PC-9 (cell line): ENCODE measurements around the gene MRPL12. TPM values are rescaled to one million over a fixed set of nuclear protein-coding genes. Genes with fewer than 3 reads are reported as not detected.

Experiments
- BruUV-seq: library from RNA; stranded (reverse); fragments of 400-500 nt; replicated peaks from 2 replicates; lab custom pipeline; 2021; lab: Mats Ljungman, UMichigan
- CTCF ChIA-PET: fragments of 300-600 bp; sonication (Branson Sonifier 250); formaldehyde crosslinking; loops from one replicate; lab custom pipeline; 2022; ENCODE audit warnings: antibody characterized with exemption; lab: Charles Lee
- POLR2A ChIA-PET: fragments of 300-600 bp; sonication (Branson Sonifier 250); formaldehyde crosslinking; loops from one replicate; lab custom pipeline; 2022; ENCODE audit warnings: antibody characterized with exemption; ENCODE audit not compliant: unreplicated experiment; lab: Charles Lee
- DNase-seq, 2 experiments: peaks; one replicate each; pipeline versions ENCODE4 v3.0.0 to v3.0.0-alpha.2; 2015 to 2022; ENCODE audit warnings: mixed read lengths in 1 of 2
- H2AFZ ChIP-seq: fragments of 200-600 bp; sonication (generic); 2 replicates; pipeline ENCODE4 v1.8.1; 2017; ENCODE audit warnings: antibody characterized with exemption
- H3F3A ChIP-seq: fragments of 200-600 bp; sonication (generic); 2 replicates; pipeline ENCODE4 v1.8.1; 2017; ENCODE audit warnings: antibody characterized with exemption, mild to moderate bottlenecking, low read depth; ENCODE audit not compliant: insufficient read depth
- H3K27ac ChIP-seq: fragments of 200-600 bp; sonication (generic); 2 replicates; pipeline ENCODE4 v1.6.1; 2016; ENCODE audit warnings: mixed run types
- H3K27me3 ChIP-seq: fragments of 200-600 bp; sonication (generic); 2 replicates; pipeline ENCODE4 v1.6.1; 2016; ENCODE audit warnings: low read depth, mixed run types; ENCODE audit not compliant: insufficient read depth
- H3K36me3 ChIP-seq: fragments of 200-600 bp; sonication (generic); 2 replicates; pipeline ENCODE4 v1.6.1; 2016; ENCODE audit warnings: low read depth, mixed run types
- H3K4me1 ChIP-seq: fragments of 200-600 bp; sonication (generic); replicated peaks from 2 replicates; pipeline ENCODE4 v1.6.1; 2016; ENCODE audit warnings: mixed run types; ENCODE audit not compliant: insufficient read depth
- H3K4me2 ChIP-seq: fragments of 200-600 bp; sonication (generic); 2 replicates; pipeline ENCODE4 v1.6.1; 2017; ENCODE audit warnings: mixed run types
- H3K4me3 ChIP-seq: fragments of 200-600 bp; sonication (generic); 2 replicates; pipeline ENCODE4 v1.6.1; 2016; ENCODE audit warnings: mixed run types
- H3K79me2 ChIP-seq: fragments of 200-600 bp; sonication (generic); 2 replicates; pipeline ENCODE4 v1.6.1; 2017; ENCODE audit warnings: low read depth, mixed run types
- H3K9me2 ChIP-seq: fragments of 200-600 bp; sonication (generic); 2 replicates; pipeline ENCODE4 v1.8.1; 2017; ENCODE audit warnings: mild to moderate bottlenecking; ENCODE audit not compliant: insufficient read depth
- H3K9me3 ChIP-seq: fragments of 200-600 bp; sonication (generic); 2 replicates; pipeline ENCODE4 v1.8.1; 2016; ENCODE audit warnings: low read depth; ENCODE audit not compliant: insufficient read depth
- H4K20me1 ChIP-seq: fragments of 200-600 bp; sonication (generic); 2 replicates; pipeline ENCODE4 v1.8.1; 2017; ENCODE audit not compliant: insufficient read depth
- EZH2 ChIP-seq: fragments of 200-600 bp; sonication (generic); IDR thresholded peaks from 2 replicates; pipeline ENCODE4 v1.8.0; 2017; ENCODE audit warnings: antibody characterized with exemption, low read depth
- intact Hi-C: fragments of 100-400 bp; cut with micrococcal nuclease; formaldehyde crosslinking; loops from one replicate; pipeline ENCODE4 v1.10.0; 2022; ENCODE audit not compliant: unreplicated experiment
- total RNA-seq: library from RNA; stranded (reverse); gene quantifications from 2 replicates; pipeline ENCODE4 v1.2.3, GENCODE V29; 2021
- TF ChIP-seq, protein P1 (sequence below): fragments of 200-600 bp; sonication (generic); conservative IDR thresholded peaks from 2 replicates; pipeline ENCODE4 v1.6.1; 2017; ENCODE audit warnings: mixed run types, antibody characterized with exemption, mild to moderate bottlenecking, moderate library complexity

Gene MRPL12
- total RNA-seq, 1 experiment from 2014 or later, result 98.6 TPM

GRCh38 chr17:81688616-81689015 is 14.6 kb upstream of the MRPL12 start:
- Histone ChIP-seq H3K4me2 (no peak overlapping the region), H3K4me1 (peaks cover 5% of the 10 kb centered on the region), H3K27ac (no peak overlapping the region), H3K36me3 (no peaks in the 10 kb centered on the region), H3K79me2 (peaks cover 34% of the 10 kb centered on the region), H3K4me3 (no peak overlapping the region), H3F3A (peaks cover 11% of the 10 kb centered on the region; the same call in 1 of the 2 replicates), H3K27me3 (no peaks in the 10 kb centered on the region), H3K9me2 (no peaks in the 10 kb centered on the region), H2AFZ (no peak overlapping the region), H4K20me1 (peaks cover 18% of the 10 kb centered on the region), H3K9me3 (no peaks in the 10 kb centered on the region)
- no TSS peak for BruUV-seq
- ChIA-PET POLR2A (no interaction called here), CTCF (no interaction called here)
- intact Hi-C loops, result no loop called here
- no peak for TF ChIP-seq EZH2
- TF ChIP-seq, protein P1, sequence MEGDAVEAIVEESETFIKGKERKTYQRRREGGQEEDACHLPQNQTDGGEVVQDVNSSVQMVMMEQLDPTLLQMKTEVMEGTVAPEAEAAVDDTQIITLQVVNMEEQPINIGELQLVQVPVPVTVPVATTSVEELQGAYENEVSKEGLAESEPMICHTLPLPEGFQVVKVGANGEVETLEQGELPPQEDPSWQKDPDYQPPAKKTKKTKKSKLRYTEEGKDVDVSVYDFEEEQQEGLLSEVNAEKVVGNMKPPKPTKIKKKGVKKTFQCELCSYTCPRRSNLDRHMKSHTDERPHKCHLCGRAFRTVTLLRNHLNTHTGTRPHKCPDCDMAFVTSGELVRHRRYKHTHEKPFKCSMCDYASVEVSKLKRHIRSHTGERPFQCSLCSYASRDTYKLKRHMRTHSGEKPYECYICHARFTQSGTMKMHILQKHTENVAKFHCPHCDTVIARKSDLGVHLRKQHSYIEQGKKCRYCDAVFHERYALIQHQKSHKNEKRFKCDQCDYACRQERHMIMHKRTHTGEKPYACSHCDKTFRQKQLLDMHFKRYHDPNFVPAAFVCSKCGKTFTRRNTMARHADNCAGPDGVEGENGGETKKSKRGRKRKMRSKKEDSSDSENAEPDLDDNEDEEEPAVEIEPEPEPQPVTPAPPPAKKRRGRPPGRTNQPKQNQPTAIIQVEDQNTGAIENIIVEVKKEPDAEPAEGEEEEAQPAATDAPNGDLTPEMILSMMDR, result no peak
- no peak for DNase-seq

DNA sequence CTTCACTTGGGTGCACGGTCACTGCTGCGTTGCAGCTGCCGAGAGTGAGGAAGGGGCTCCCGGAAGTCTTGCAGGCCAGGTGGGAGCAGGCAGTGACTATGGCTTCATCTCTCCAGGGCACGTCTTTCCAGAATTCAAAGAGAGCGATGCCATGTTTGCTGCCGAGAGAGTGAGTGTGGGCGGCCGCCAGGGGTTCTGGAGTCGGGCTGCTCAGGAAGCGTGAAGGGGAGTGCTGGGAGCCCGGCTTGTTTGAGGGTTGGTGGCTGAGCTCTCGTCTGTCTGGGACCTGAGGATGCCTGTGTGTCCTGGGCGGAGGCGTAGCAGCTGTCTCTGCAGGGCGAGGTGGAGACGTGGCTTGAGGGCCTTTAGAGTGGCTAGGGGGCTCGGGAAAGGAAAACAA is 13.1 kb upstream of the MRPL12 start:
- Histone ChIP-seq H3F3A (peaks cover 6% of the 10 kb centered on the region; the same call in 1 of the 2 replicates), H3K9me2 (no peaks in the 10 kb centered on the region), H3K4me2 (no peak overlapping the region), H3K79me2 (peaks cover 24% of the 10 kb centered on the region), H3K27ac (no peak overlapping the region), H3K4me1 (peaks cover 5% of the 10 kb centered on the region; the same call in 1 of the 2 replicates), H3K4me3 (no peak overlapping the region), H2AFZ (no peak overlapping the region), H4K20me1 (peaks cover 18% of the 10 kb centered on the region), H3K27me3 (no peaks in the 10 kb centered on the region), H3K36me3 (no peaks in the 10 kb centered on the region), H3K9me3 (no peaks in the 10 kb centered on the region)
- ChIA-PET POLR2A (no interaction called here), CTCF (no interaction called here)
- DNase-seq, result no peak
- TF ChIP-seq EZH2, result no peak
- TF ChIP-seq, protein P1, result no peak
- BruUV-seq, result no TSS peak
- intact Hi-C loops, result no loop called here

GRCh38 chr17:81690549-81690948 is 12.6 kb upstream of the MRPL12 start:
- Histone ChIP-seq H4K20me1 (peaks cover 13% of the 10 kb centered on the region), H3K4me3 (no peak overlapping the region)
- POLR2A ChIA-PET, result no interaction called here

More at GRCh38 chr17:81690549-81690948, 12.6 kb upstream of the MRPL12 start:
- Histone ChIP-seq H3K27me3 (no peaks in the 10 kb centered on the region), H3K9me2 (no peaks in the 10 kb centered on the region), H3K36me3 (no peaks in the 10 kb centered on the region), H2AFZ (no peak overlapping the region), H3K4me2 (no peak overlapping the region), H3K79me2 (peaks cover 19% of the 10 kb centered on the region), H3F3A (peaks cover 2% of the 10 kb centered on the region; the same call in 1 of the 2 replicates), H3K4me1 (peaks cover under 1% of the 10 kb centered on the region; the same call in 1 of the 2 replicates), H3K9me3 (no peaks in the 10 kb centered on the region), H3K27ac (no peak overlapping the region)
- intact Hi-C loops, result no loop called here
- BruUV-seq, result no TSS peak
- DNase-seq, result no peak
- TF ChIP-seq EZH2, result no peak
- TF ChIP-seq, protein P1, result no peak
- CTCF ChIA-PET, result no interaction called here
